OCI-LY3 (cell line): ENCODE data around the gene CALD1.

Experiments used
- H2AFZ ChIP-seq: fragments of 200-600, 300-600 bp; shearing (Covaris generic); 2 replicates; pipeline ENCODE4 v1.6.0; 2014; ENCODE audit warnings: antibody characterized with exemption, low read depth, low read length
- H3K27ac ChIP-seq: fragments of 200-600, 300-600 bp; sonication (generic); 2 replicates; pipeline ENCODE4 v1.5.1; 2014; ENCODE audit warnings: mild to moderate bottlenecking, low read length, moderate library complexity, mixed read lengths
- H3K27me3 ChIP-seq: fragments of 200-600, 300-600 bp; sonication (generic); 2 replicates; pipeline ENCODE4 v1.6.1; 2014; ENCODE audit warnings: low read depth, low read length, mixed read lengths
- H3K36me3 ChIP-seq: fragments of 200-600, 300-600 bp; sonication (generic); replicated peaks from 2 replicates; pipeline ENCODE3; 2014; ENCODE audit warnings: low read depth, low read length, mixed read lengths
- H3K4me1 ChIP-seq: fragments of 300-600, 200-600 bp; sonication (generic); 2 replicates; pipeline ENCODE4 v1.6.1; 2014; ENCODE audit warnings: low read length, mixed read lengths
- H3K4me2 ChIP-seq: fragments of 200-600, 300-600 bp; sonication (generic); 2 replicates; pipeline ENCODE4 v1.6.1; 2014; ENCODE audit warnings: low read length, mixed read lengths
- H3K4me3 ChIP-seq: fragments of 300-600, 200-600 bp; sonication (generic); 2 replicates; pipeline ENCODE4 v1.5.1; 2014; ENCODE audit warnings: antibody characterized with exemption, mild to moderate bottlenecking, low read length, moderate library complexity
- H3K79me2 ChIP-seq: fragments of 300-600, 200-600 bp; shearing (Covaris generic); 2 replicates; pipeline ENCODE4 v1.6.1; 2014; ENCODE audit warnings: mild to moderate bottlenecking, low read length, mixed read lengths
- H3K9ac ChIP-seq: fragments of 300-600, 200-600 bp; shearing (Covaris generic); 2 replicates; pipeline ENCODE4 v1.6.0; 2014; ENCODE audit warnings: mild to moderate bottlenecking, low read length, moderate library complexity
- H3K9me3 ChIP-seq: fragments of 200-600, 300-600 bp; shearing (Covaris generic); 2 replicates; pipeline ENCODE4 v1.6.1; 2014; ENCODE audit warnings: low read length, mixed read lengths; ENCODE audit not compliant: insufficient read depth
- H4K20me1 ChIP-seq: fragments of 200-600, 300-600 bp; sonication (generic); 2 replicates; pipeline ENCODE4 v1.6.1; 2016; ENCODE audit warnings: low read length, mixed read lengths; ENCODE audit not compliant: insufficient read depth
- EZH2phosphoT487 ChIP-seq: fragments of 200-600 bp; shearing (Covaris generic); IDR thresholded peaks from 2 replicates; pipeline ENCODE4 v1.6.1; 2018; ENCODE audit warnings: antibody characterized with exemption, mixed run types, low read depth
- TF ChIP-seq, protein P1 (sequence below): fragments of 200-600, 300-600 bp; sonication (generic); IDR thresholded peaks from 2 replicates; pipeline ENCODE4 v1.5.1; 2014; ENCODE audit warnings: antibody characterized with exemption, low read length, low read depth

The CALD1 gene

DNA sequence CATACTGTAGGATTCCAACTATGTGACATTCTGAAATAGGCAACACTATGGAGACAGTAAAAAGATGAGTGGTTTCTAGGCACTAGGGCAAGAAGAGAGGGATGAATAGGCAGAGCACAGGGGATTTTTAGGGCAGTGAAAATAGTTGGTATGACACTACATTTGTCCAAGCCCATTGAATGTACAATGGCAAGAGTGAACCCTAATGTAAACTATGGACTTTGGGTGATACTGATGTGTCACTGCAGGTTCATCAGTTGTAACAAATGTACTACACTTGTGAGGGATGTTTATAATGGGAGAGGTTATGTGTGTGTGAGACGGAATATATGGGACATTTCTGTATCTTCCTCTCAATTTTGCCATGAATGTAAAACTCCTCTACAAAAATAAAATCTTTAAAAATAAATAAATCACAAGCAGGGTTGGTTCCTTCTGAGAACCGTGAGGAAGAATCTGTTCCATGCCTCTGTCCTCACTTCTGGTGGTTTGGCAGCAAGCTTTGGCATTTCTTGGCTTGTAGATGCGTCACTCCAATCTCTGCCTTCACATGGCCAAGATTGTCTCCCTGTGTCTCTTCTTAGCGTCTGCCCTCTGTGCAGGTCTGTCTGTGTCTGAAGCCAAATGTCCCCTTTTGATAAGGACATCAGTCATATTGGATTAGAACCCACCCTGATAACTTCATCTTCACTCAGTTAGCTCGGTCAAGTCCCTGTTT, 123.8 kb downstream of the CALD1 start:
- no peak overlapping the region for H3K4me2 ChIP-seq
- H4K20me1 ChIP-seq, result no peaks in the 10 kb centered on the region
- H3K36me3 ChIP-seq, result no peaks in the 10 kb centered on the region
- TF ChIP-seq EZH2phosphoT487, result no peak
- TF ChIP-seq, protein P1, sequence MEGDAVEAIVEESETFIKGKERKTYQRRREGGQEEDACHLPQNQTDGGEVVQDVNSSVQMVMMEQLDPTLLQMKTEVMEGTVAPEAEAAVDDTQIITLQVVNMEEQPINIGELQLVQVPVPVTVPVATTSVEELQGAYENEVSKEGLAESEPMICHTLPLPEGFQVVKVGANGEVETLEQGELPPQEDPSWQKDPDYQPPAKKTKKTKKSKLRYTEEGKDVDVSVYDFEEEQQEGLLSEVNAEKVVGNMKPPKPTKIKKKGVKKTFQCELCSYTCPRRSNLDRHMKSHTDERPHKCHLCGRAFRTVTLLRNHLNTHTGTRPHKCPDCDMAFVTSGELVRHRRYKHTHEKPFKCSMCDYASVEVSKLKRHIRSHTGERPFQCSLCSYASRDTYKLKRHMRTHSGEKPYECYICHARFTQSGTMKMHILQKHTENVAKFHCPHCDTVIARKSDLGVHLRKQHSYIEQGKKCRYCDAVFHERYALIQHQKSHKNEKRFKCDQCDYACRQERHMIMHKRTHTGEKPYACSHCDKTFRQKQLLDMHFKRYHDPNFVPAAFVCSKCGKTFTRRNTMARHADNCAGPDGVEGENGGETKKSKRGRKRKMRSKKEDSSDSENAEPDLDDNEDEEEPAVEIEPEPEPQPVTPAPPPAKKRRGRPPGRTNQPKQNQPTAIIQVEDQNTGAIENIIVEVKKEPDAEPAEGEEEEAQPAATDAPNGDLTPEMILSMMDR, result no peak
- no peaks in the 10 kb centered on the region for H3K9me3 ChIP-seq
- H3K4me1 ChIP-seq, result 0 out of 2 replicates have a peak, but pooled peaks cover 4% of the 10 kb centered on the region
- H3K79me2 ChIP-seq, result no peaks in the 10 kb centered on the region
- no peak overlapping the region for H3K4me3 ChIP-seq
- peaks cover 4% of the 10 kb centered on the region; the same call in 1 of the 2 replicates for H3K27me3 ChIP-seq
- H2AFZ ChIP-seq, result no peak overlapping the region; the same call in 1 of the 2 replicates
- H3K27ac ChIP-seq, result no peak overlapping the region
- H3K9ac ChIP-seq, result no peak overlapping the region

DNA sequence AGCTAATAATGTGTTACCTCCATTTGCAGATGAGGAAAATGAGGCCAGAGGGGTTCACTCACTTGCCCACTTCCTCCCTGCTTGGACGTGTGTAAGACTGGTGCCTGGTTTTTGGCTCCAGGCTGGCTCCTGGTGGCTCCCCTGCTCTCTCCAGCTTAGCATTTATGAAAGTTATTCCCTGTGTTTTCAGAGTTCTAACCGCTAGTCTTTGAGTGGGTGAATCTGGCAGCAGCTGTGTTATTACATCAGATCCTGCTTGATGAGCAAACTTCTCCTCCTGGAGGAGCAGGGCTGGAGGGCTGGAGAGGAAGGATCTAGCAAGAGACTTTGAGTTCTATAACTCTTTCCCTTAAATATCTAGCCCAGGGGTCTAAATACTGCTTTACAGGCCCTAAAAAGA, 125.9 kb downstream of the CALD1 start:
- Histone ChIP-seq H3K27ac (no peak overlapping the region), H3K4me1 (0 out of 2 replicates have a peak, but pooled peaks cover 4% of the 10 kb centered on the region), H3K4me2 (no peak overlapping the region), H3K9me3 (no peaks in the 10 kb centered on the region), H3K4me3 (no peak overlapping the region), H3K9ac (no peak overlapping the region), H3K79me2 (no peaks in the 10 kb centered on the region), H3K27me3 (peaks cover 4% of the 10 kb centered on the region; the same call in 1 of the 2 replicates), H2AFZ (no peak overlapping the region), H4K20me1 (no peaks in the 10 kb centered on the region), H3K36me3 (no peaks in the 10 kb centered on the region)
- TF ChIP-seq EZH2phosphoT487, result no peak

DNA sequence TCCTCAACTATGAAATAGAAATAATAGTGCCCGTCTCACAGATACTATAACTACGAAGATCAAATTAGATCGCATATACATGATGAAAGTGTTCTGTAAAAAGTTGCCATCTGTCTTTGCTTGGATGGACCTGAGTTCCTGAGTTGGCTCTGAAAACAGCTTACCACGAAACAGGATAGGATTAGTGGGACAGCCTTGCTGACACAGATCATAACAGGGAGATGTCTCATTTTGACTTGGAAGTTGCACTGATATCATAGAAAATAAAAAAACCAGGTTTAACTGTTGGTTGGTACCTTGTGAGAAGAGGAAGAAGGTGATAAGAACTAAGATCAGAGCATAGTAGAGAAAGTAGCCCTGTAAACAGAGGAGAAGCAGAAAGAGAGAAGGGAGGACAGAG, 127.6 kb downstream of the CALD1 start:
- H3K9ac ChIP-seq, result no peak overlapping the region
- no peak for TF ChIP-seq EZH2phosphoT487
- TF ChIP-seq, protein P1, result no peak
- no peaks in the 10 kb centered on the region for H4K20me1 ChIP-seq
- H3K4me1 ChIP-seq, result peaks cover 8% of the 10 kb centered on the region; the same call in 1 of the 2 replicates
- H3K9me3 ChIP-seq, result no peaks in the 10 kb centered on the region
- no peak overlapping the region for H2AFZ ChIP-seq
- no peak overlapping the region for H3K27ac ChIP-seq
- H3K4me3 ChIP-seq, result no peak overlapping the region
- H3K27me3 ChIP-seq, result peaks cover 4% of the 10 kb centered on the region; the same call in 1 of the 2 replicates
- H3K36me3 ChIP-seq, result no peaks in the 10 kb centered on the region
- no peaks in the 10 kb centered on the region for H3K79me2 ChIP-seq
- no peak overlapping the region for H3K4me2 ChIP-seq

DNA sequence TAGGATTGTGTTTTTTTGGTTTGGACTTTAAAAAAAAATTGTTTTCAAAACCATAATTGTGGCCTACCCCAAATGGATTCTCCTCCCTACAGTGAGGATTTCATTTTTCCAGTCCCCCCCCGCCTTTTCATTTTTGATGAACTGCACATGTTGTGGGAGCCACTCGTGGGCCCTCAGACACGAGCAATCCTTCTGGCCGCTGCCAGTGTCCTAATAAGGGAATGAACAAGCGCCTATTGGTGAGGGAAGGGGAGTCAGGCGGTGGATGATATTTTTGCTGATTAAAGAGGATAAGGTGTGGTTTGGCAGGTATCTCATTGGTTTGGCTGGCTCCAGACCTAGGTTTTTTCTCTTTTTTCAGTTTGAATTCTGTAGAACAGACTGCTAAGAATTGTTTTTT, 128.2 kb downstream of the CALD1 start:
- Histone ChIP-seq H2AFZ (no peak overlapping the region), H3K4me3 (no peak overlapping the region), H3K79me2 (no peaks in the 10 kb centered on the region), H3K27ac (no peak overlapping the region), H3K27me3 (peaks cover 3% of the 10 kb centered on the region; the same call in 1 of the 2 replicates), H3K9ac (no peak overlapping the region), H3K4me1 (peaks cover 8% of the 10 kb centered on the region; the same call in 1 of the 2 replicates), H3K36me3 (no peaks in the 10 kb centered on the region), H4K20me1 (no peaks in the 10 kb centered on the region), H3K4me2 (no peak overlapping the region), H3K9me3 (no peaks in the 10 kb centered on the region)
- no peak for TF ChIP-seq EZH2phosphoT487
- TF ChIP-seq, protein P1, result no peak
